ENCODE results near the gene DNAJC4. TPM values are rescaled to one million over a fixed set of nuclear protein-coding genes. Genes with fewer than 3 reads are reported as not detected.

DNAJC4 gene
- total RNA-seq, 1 donor from 2014 or later: 39.5 TPM

DNA sequence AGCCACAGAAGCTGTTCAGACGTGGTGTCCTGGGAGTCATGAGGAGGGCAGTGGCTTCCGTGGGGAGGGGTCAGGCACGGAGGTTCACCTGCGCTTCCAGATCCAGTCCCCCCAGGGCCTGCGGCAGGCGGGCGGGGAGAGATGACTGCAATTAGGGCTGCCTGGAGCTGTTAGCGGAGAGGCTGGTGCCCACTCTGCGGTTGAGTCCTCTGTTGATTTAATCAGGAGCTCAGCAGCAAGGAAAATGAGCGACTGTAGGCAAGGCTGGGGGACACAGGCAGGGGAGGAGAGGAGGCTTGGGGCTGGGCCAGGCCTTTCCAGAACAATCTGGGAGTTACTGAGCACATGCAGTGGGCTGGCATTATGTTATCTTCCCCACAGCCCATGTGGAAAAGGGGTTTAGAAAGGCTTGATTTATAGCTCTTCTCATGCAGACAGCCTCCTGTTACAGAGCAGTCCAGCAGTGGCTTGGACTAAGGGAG, 34.1 kb downstream of the DNAJC4 start:
- H3K4me1 ChIP-seq: peaks cover 25% of the 10 kb centered on the region
- peaks cover 74% of the 10 kb centered on the region for H3K36me3 ChIP-seq

GRCh38 chr11:64265176-64266160, 35.1 kb downstream of the DNAJC4 start:
- Histone ChIP-seq H3K36me3 (peaks cover 65% of the 10 kb centered on the region), H3K27ac (no peak overlapping the region), H3K4me3 (no peak overlapping the region), H3K4me1 (peaks cover 25% of the 10 kb centered on the region), H3K9me3 (no peaks in the 10 kb centered on the region), H3K27me3 (ENCODE audit: low read depth) (no peaks in the 10 kb centered on the region)
- DNase-seq: no peak
- intact Hi-C loops (cut with DNase I): no loop called here
- no peak for TF ChIP-seq CTCF (IDR thresholded peaks at IDR 0.05)
- no peak for ATAC-seq

More for the DNA sequence above, 34.1 kb downstream of the DNAJC4 start:
- DNase-seq (no peak), ATAC-seq (no peak)
- Histone ChIP-seq H3K27ac (no peak overlapping the region), H3K9me3 (no peaks in the 10 kb centered on the region), H3K27me3 (ENCODE audit: low read depth) (no peaks in the 10 kb centered on the region), H3K4me3 (no peak overlapping the region)
- intact Hi-C loops (cut with DNase I): no loop called here
- no peak for TF ChIP-seq CTCF (IDR thresholded peaks at IDR 0.05)

DNA sequence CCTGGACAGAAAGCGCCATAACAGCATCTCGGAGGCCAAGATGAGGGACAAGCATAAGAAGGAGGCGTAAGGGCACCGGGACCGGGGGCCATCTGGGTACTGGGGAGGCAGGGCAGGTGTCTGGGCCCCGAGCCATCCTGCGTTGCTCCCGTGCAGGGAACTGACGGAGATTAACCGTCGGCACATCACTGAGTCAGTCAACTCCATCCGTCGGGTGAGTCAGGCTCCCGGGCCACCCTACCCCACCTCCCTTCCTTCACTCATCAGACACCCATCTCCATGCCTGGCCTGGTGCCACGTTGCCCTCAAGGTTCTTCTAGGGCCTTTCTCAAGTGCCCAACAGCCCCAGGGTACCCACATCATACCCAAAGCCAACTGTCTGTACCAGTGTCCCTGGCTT, 36.0 kb downstream of the DNAJC4 start:
- DNase-seq: no peak
- Histone ChIP-seq H3K4me1 (peaks cover 25% of the 10 kb centered on the region), H3K4me3 (no peak overlapping the region), H3K27ac (no peak overlapping the region), H3K36me3 (peaks cover 60% of the 10 kb centered on the region), H3K27me3 (ENCODE audit: low read depth) (no peaks in the 10 kb centered on the region), H3K9me3 (no peaks in the 10 kb centered on the region)
- intact Hi-C loops (cut with DNase I): no loop called here
- no peak for ATAC-seq
- no peak for TF ChIP-seq CTCF (IDR thresholded peaks at IDR 0.05)

DNA sequence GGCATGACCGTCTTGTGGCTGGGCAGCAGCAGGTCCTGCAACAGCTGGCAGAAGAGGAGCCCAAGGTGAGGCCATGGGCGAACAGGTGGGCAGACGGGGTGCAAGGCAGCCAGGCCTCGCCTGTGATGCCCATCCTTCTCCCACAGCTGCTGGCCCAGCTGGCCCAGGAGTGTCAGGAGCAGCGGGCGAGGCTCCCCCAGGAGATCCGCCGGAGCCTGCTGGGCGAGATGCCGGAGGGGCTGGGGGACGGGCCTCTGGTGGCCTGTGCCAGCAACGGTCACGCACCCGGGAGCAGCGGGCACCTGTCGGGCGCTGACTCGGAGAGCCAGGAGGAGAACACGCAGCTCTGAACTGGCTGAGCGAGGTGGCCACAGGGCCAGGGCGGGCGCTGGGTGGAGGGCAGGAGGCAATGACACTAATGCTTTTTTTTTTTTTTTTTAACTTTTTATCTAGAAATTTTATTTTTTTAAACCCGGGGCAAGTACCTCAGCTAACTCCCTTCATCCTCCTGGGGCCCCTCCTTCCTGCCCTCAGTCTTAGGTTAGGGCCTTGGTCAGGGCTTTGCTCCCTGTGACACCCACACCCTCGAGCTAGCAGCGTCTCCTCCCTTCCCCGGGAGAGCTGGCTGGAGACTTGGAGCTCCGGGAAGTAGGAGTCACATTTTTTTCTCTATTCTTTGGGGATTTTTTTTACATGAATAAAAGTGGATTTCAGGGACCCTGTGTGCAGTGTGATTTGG, 37.0 kb downstream of the DNAJC4 start:
- H3K9me3 ChIP-seq: no peaks in the 10 kb centered on the region
- H3K4me3 ChIP-seq: peak overlapping the region; percentile 95
- no peak for TF ChIP-seq CTCF (IDR thresholded peaks at IDR 0.05)
- no peaks in the 10 kb centered on the region for H3K27me3 ChIP-seq (ENCODE audit: low read depth)
- intact Hi-C loops (cut with DNase I): no loop called here
- H3K27ac ChIP-seq: peak overlapping the region; percentile 99
- DNase-seq (no peak), ATAC-seq (no peak)
- H3K4me1 ChIP-seq: peaks cover 35% of the 10 kb centered on the region
- H3K36me3 ChIP-seq: peaks cover 50% of the 10 kb centered on the region

DNA sequence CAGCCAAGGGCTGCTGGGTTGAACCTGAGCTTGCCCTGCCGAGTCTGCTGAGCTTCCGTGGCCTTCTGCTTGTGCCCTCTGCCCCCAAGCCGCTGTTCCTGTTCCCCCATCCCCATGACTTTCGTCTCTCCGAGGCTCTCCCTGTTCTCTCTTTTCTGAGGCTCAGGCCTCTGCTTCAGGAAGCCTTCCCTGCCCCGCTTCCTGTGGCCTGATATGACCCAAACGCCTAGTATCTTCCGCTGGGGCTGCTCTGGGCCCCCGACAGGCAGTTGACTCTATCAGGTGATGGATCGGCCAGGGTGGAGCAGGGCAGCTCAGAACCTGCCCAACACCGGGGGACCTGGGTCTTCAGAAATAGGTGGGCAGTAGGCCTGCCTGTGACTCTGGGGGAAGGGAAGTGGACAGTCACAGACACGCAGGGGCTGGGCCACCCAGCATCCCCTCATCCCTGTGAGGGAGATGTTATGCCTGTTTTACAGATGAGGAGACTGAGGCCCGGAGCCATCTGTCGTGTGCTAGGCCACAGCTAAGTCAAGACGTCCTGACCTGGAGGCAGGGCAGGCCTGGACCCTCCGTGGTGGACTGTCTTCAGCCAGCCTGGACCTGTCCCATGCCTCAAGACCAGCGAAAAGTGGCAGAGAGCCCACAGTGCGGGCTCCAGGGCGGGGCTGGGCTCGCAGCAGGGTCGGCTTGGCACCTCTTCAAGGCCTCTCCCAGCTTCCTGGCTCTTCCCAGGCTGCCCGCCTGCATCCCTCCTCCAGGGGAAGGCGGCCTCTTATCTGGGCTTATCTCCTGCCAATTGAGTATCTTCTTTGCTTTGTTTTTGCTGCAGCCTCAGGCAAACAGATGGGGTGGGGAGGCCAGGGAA, 37.9 kb downstream of the DNAJC4 start:
- Histone ChIP-seq H3K4me3 (peak overlapping the region; percentile 95), H3K36me3 (peaks cover 41% of the 10 kb centered on the region), H3K27ac (peak overlapping the region; percentile 99), H3K9me3 (no peaks in the 10 kb centered on the region), H3K4me1 (peaks cover 40% of the 10 kb centered on the region), H3K27me3 (ENCODE audit: low read depth) (no peaks in the 10 kb centered on the region)
- DNase-seq: peak; percentile 72
- no peak for TF ChIP-seq CTCF (IDR thresholded peaks at IDR 0.05)
- intact Hi-C loops (cut with DNase I): no loop called here
- no peak for ATAC-seq

All from lower lobe of right lung (tissue), 2 donors.